SK-N-SH treated with all-trans-retinoic acid at 6 μM for 48 hours (cell line): ENCODE data around the gene ANKFN1.
A peak's percentile ranks its signal among the peaks of the same experiment; 100 is the strongest.

Experiments used
- ATAC-seq: fragments of 200-7000 bp; cut with Tn5 transposase; 3 replicates; pipeline ENCODE4 v1.9.1; 2020; ENCODE audit warnings: mild to moderate bottlenecking, moderate library complexity
- ARNTL ChIP-seq: fragments of 450-650 bp; formaldehyde crosslinking; IDR thresholded peaks from 2 replicates; pipeline ENCODE4 v1.5.0; 2020; ENCODE audit warnings: low read depth, mild to moderate bottlenecking, moderate library complexity, borderline replicate concordance
- BACH2 ChIP-seq: fragments of 250-450 bp; sonication (Bioruptor Pico); IDR thresholded peaks from 2 replicates; pipeline ENCODE4 v1.9.0; 2021; ENCODE audit warnings: mild to moderate bottlenecking, borderline replicate concordance
- CREB5 ChIP-seq: fragments of 250-450 bp; sonication (Bioruptor Pico); IDR thresholded peaks from 2 replicates; pipeline ENCODE4 v1.5.1; 2020; ENCODE audit warnings: low read depth, mild to moderate bottlenecking, moderate library complexity
- CSDC2 ChIP-seq: fragments of 250-450 bp; sonication (Bioruptor Pico); IDR thresholded peaks from 2 replicates; pipeline ENCODE4 v1.5.0; 2020; ENCODE audit warnings: mild to moderate bottlenecking, moderate library complexity
- ESRRG ChIP-seq: fragments of 250-450 bp; sonication (Bioruptor Pico); IDR thresholded peaks from 2 replicates; pipeline ENCODE4 v1.6.1; 2021; ENCODE audit warnings: mild to moderate bottlenecking
- GLIS3 ChIP-seq: fragments of 250-450 bp; sonication (Bioruptor Pico); IDR thresholded peaks from 2 replicates; pipeline ENCODE4 v1.5.0; 2020; ENCODE audit warnings: mild to moderate bottlenecking, moderate library complexity
- ISL1 ChIP-seq: fragments of 250-450 bp; sonication (Bioruptor Pico); IDR thresholded peaks from 2 replicates; pipeline ENCODE4 v2.1.2; 2022; ENCODE audit warnings: mild to moderate bottlenecking, moderate library complexity
- OSR1 ChIP-seq: fragments of 250-450 bp; sonication (Bioruptor Pico); IDR thresholded peaks from 2 replicates; pipeline ENCODE4 v1.8.0; 2022; ENCODE audit warnings: moderate library complexity, mild to moderate bottlenecking, inconsistent platforms
- PATZ1 ChIP-seq: fragments of 250-450 bp; sonication (Bioruptor Pico); IDR thresholded peaks from 2 replicates; pipeline ENCODE4 v1.8.0; 2020; ENCODE audit warnings: mild to moderate bottlenecking, moderate library complexity, borderline replicate concordance
- PPARA ChIP-seq: fragments of 250-450 bp; sonication (Bioruptor Pico); IDR thresholded peaks from 2 replicates; pipeline ENCODE4 v1.5.0; 2020; ENCODE audit warnings: mild to moderate bottlenecking, borderline replicate concordance
- RARB ChIP-seq: fragments of 250-450 bp; sonication (Bioruptor Pico); IDR thresholded peaks from 2 replicates; pipeline ENCODE4 v1.8.0; 2021; ENCODE audit warnings: mild to moderate bottlenecking, moderate library complexity
- SNAI2 ChIP-seq: fragments of 250-450 bp; sonication (Bioruptor Pico); IDR thresholded peaks from 2 replicates; pipeline ENCODE4 v1.5.0; 2020; ENCODE audit warnings: mild to moderate bottlenecking, moderate library complexity
- TCF4 ChIP-seq: fragments of 250-450 bp; sonication (Bioruptor Pico); IDR thresholded peaks from 2 replicates; pipeline ENCODE4 v1.8.0; 2021; ENCODE audit warnings: mild to moderate bottlenecking, moderate library complexity, borderline replicate concordance
- ZC3H10 ChIP-seq: fragments of 250-450 bp; sonication (Bioruptor Pico); IDR thresholded peaks from 2 replicates; pipeline ENCODE4 v1.5.1; 2021; ENCODE audit warnings: mild to moderate bottlenecking, moderate library complexity
- ZFP3 ChIP-seq: fragments of 250-450 bp; sonication (Bioruptor Pico); IDR thresholded peaks from 2 replicates; pipeline ENCODE4 v1.5.0; 2020; ENCODE audit warnings: mild to moderate bottlenecking, moderate library complexity
- ZFP30 ChIP-seq: fragments of 450-650 bp; formaldehyde crosslinking; IDR thresholded peaks from 2 replicates; pipeline ENCODE4 v1.5.0; 2022; ENCODE audit warnings: mild to moderate bottlenecking, moderate library complexity
- ZNF565 ChIP-seq: fragments of 450-650 bp; formaldehyde crosslinking; conservative IDR thresholded peaks from 2 replicates; pipeline ENCODE4 v1.5.0; 2020; ENCODE audit warnings: low read depth, mild to moderate bottlenecking, moderate library complexity
- ZNF70 ChIP-seq: fragments of 450-650 bp; formaldehyde crosslinking; IDR thresholded peaks from 2 replicates; pipeline ENCODE4 v1.5.0; 2020; ENCODE audit warnings: mild to moderate bottlenecking, moderate library complexity
- ZNF8 ChIP-seq: fragments of 450-650 bp; formaldehyde crosslinking; IDR thresholded peaks from 2 replicates; pipeline ENCODE4 v1.5.0; 2020; ENCODE audit warnings: mild to moderate bottlenecking, moderate library complexity
- TF ChIP-seq, protein P1 (sequence below): fragments of 250-450 bp; sonication (Bioruptor Pico); IDR thresholded peaks from 2 replicates; pipeline ENCODE4 v1.5.1; 2021; ENCODE audit warnings: mild to moderate bottlenecking, moderate library complexity
- TF ChIP-seq, protein P2 (sequence below): fragments of 250-450 bp; sonication (Bioruptor Pico); IDR thresholded peaks from 2 replicates; pipeline ENCODE4 v1.8.0; 2021; ENCODE audit warnings: low read depth, mild to moderate bottlenecking, moderate library complexity, borderline replicate concordance

ANKFN1 gene

GRCh38 chr17:56489980-56490379 is 336.7 kb downstream of the ANKFN1 start:
- ATAC-seq = no peak
- TF ChIP-seq BACH2 (CRISPR knock-in tag) (no peak), RARB (CRISPR knock-in tag) (no peak), ISL1 (CRISPR knock-in tag) (no peak), ZNF8 (CRISPR knock-in tag) (no peak), GLIS3 (CRISPR knock-in tag) (no peak), ZNF565 (CRISPR knock-in tag) (no peak), SNAI2 (no peak), CREB5 (CRISPR knock-in tag) (no peak), ARNTL (no peak), PPARA (no peak), ZNF70 (no peak), OSR1 (no peak), ZFP3 (CRISPR knock-in tag) (no peak), ZFP30 (CRISPR knock-in tag) (no peak)
- TF ChIP-seq, protein P1, sequence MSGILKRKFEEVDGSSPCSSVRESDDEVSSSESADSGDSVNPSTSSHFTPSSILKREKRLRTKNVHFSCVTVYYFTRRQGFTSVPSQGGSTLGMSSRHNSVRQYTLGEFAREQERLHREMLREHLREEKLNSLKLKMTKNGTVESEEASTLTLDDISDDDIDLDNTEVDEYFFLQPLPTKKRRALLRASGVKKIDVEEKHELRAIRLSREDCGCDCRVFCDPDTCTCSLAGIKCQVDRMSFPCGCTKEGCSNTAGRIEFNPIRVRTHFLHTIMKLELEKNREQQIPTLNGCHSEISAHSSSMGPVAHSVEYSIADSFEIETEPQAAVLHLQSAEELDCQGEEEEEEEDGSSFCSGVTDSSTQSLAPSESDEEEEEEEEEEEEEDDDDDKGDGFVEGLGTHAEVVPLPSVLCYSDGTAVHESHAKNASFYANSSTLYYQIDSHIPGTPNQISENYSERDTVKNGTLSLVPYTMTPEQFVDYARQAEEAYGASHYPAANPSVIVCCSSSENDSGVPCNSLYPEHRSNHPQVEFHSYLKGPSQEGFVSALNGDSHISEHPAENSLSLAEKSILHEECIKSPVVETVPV (CRISPR knock-in tag) = no peak
- TF ChIP-seq, protein P2, sequence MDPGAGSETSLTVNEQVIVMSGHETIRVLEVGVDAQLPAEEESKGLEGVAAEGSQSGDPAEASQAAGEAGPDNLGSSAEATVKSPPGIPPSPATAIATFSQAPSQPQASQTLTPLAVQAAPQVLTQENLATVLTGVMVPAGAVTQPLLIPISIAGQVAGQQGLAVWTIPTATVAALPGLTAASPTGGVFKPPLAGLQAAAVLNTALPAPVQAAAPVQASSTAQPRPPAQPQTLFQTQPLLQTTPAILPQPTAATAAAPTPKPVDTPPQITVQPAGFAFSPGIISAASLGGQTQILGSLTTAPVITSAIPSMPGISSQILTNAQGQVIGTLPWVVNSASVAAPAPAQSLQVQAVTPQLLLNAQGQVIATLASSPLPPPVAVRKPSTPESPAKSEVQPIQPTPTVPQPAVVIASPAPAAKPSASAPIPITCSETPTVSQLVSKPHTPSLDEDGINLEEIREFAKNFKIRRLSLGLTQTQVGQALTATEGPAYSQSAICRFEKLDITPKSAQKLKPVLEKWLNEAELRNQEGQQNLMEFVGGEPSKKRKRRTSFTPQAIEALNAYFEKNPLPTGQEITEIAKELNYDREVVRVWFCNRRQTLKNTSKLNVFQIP (CRISPR knock-in tag) = no peak

- no peak for TF ChIP-seq ZNF8 (CRISPR knock-in tag)
- TF ChIP-seq PATZ1 (CRISPR knock-in tag) = no peak
- no peak for TF ChIP-seq GLIS3 (CRISPR knock-in tag)
- no peak for TF ChIP-seq OSR1
- no peak for TF ChIP-seq ZFP30 (CRISPR knock-in tag)
- TF ChIP-seq ZC3H10 (CRISPR knock-in tag) = no peak
- no peak for ATAC-seq
Observed at GRCh38 chr17:56495556-56495955, 342.3 kb downstream of the ANKFN1 start.

GRCh38 chr17:56497132-56497531 is 343.9 kb downstream of the ANKFN1 start:
- ATAC-seq = no peak
- TF ChIP-seq SNAI2 (no peak), ZNF565 (CRISPR knock-in tag) (no peak), ZFP30 (CRISPR knock-in tag) (no peak), TCF4 (CRISPR knock-in tag) (no peak), PATZ1 (CRISPR knock-in tag) (no peak), OSR1 (no peak), ZFP3 (CRISPR knock-in tag) (no peak), ISL1 (CRISPR knock-in tag) (no peak)

- peak; percentile 53; the same call in 2 of the 3 replicates for ATAC-seq
- TF ChIP-seq BACH2 (CRISPR knock-in tag) (no peak), ZC3H10 (CRISPR knock-in tag) (no peak), PATZ1 (CRISPR knock-in tag) (no peak), OSR1 (no peak), ZNF565 (CRISPR knock-in tag) (no peak), GLIS3 (CRISPR knock-in tag) (no peak), ZFP3 (CRISPR knock-in tag) (no peak), ARNTL (no peak), CSDC2 (no peak), RARB (CRISPR knock-in tag) (no peak), ESRRG (CRISPR knock-in tag) (no peak), PPARA (no peak)
- TF ChIP-seq, protein P2 (CRISPR knock-in tag) = no peak
- TF ChIP-seq, protein P1 (CRISPR knock-in tag) = no peak
Observed at GRCh38 chr17:56499799-56500388, 346.6 kb downstream of the ANKFN1 start.
